GM23338 (cell line): ENCODE measurements around the gene RANGAP1. TPM values are rescaled to one million over a fixed set of nuclear protein-coding genes. Genes with fewer than 3 reads are reported as not detected.

Experiments used
- ATAC-seq: fragments of 200-7000 bp; cut with Tn5 transposase; 3 replicates; pipeline ENCODE4 v1.9.1; 2020
- DNase-seq: peaks from one replicate; pipeline ENCODE4 v3.0.0-alpha.2; 2015; ENCODE audit warnings: low spot score
- H2AFZ ChIP-seq: fragments of 200-600 bp; sonication (generic); 2 replicates; pipeline ENCODE4 v1.8.0; 2016; ENCODE audit warnings: antibody characterized with exemption, mild to moderate bottlenecking, moderate library complexity
- H3F3A ChIP-seq: fragments of 200-600 bp; sonication (generic); replicated peaks from 2 replicates; pipeline ENCODE4 v1.8.0; 2017; ENCODE audit warnings: antibody characterized with exemption, mixed run types, low read depth
- H3K27ac ChIP-seq: fragments of 200-600 bp; sonication (generic); 2 replicates; pipeline ENCODE4 v1.6.1; 2016; ENCODE audit warnings: low read depth
- H3K27me3 ChIP-seq: fragments of 200-600 bp; sonication (generic); 2 replicates; pipeline ENCODE4 v1.8.0; 2016; ENCODE audit warnings: mild to moderate bottlenecking, mixed run types, moderate library complexity; ENCODE audit not compliant: insufficient read depth
- H3K36me3 ChIP-seq: fragments of 200-600 bp; sonication (generic); 2 replicates; pipeline ENCODE4 v1.8.0; 2016; ENCODE audit warnings: mild to moderate bottlenecking; ENCODE audit not compliant: insufficient read depth
- H3K4me1 ChIP-seq: fragments of 200-600 bp; sonication (generic); 2 replicates; pipeline ENCODE4 v1.8.0; 2016; ENCODE audit warnings: mild to moderate bottlenecking, moderate library complexity; ENCODE audit not compliant: insufficient read depth
- H3K4me2 ChIP-seq: fragments of 200-600 bp; sonication (generic); 2 replicates; pipeline ENCODE4 v1.7.1; 2017; ENCODE audit warnings: mixed run types
- H3K4me3 ChIP-seq: fragments of 200-600 bp; sonication (generic); 2 replicates; pipeline ENCODE4 v1.6.1; 2016; ENCODE audit warnings: mixed run types
- H3K79me2 ChIP-seq: fragments of 200-600 bp; sonication (generic); replicated peaks from 2 replicates; pipeline ENCODE4 v1.8.0; 2017; ENCODE audit warnings: mild to moderate bottlenecking; ENCODE audit not compliant: insufficient read depth
- H3K9me2 ChIP-seq: fragments of 200-600 bp; sonication (generic); 2 replicates; pipeline ENCODE4 v1.8.0; 2017; ENCODE audit not compliant: insufficient read depth
- H4K20me1 ChIP-seq: fragments of 200-600 bp; sonication (generic); replicated peaks from 2 replicates; pipeline ENCODE4 v1.8.0; 2017; ENCODE audit warnings: mild to moderate bottlenecking; ENCODE audit not compliant: insufficient read depth
- H3K27ac Mint-ChIP-seq: 2 replicates; pipeline ENCODE4 v1.8.0; 2020; ENCODE audit warnings: inconsistent platforms, mild to moderate bottlenecking, moderate library complexity, mixed read lengths
- H3K27me3 Mint-ChIP-seq: 3 replicates; pipeline ENCODE4 v1.8.0; 2022; ENCODE audit warnings: low read depth, mild to moderate bottlenecking, moderate library complexity, mixed read lengths, inconsistent platforms; ENCODE audit not compliant: insufficient read depth, poor library complexity
- H3K36me3 Mint-ChIP-seq: 3 replicates; pipeline ENCODE4 v1.8.0; 2021; ENCODE audit warnings: low read depth, mild to moderate bottlenecking, inconsistent platforms, moderate library complexity, mixed read lengths
- H3K4me1 Mint-ChIP-seq: 3 replicates; pipeline ENCODE4 v1.8.0; 2020; ENCODE audit warnings: mild to moderate bottlenecking, inconsistent platforms, mixed read lengths
- H3K4me3 Mint-ChIP-seq: 3 replicates; pipeline ENCODE4 v1.8.0; 2021; ENCODE audit warnings: moderate library complexity, mild to moderate bottlenecking, inconsistent platforms, mixed read lengths
- H3K9me3 Mint-ChIP-seq: 3 replicates; pipeline ENCODE4 v1.8.0; 2020; ENCODE audit warnings: moderate library complexity, mild to moderate bottlenecking, inconsistent platforms, mixed read lengths
- CREB1 ChIP-seq: fragments of 250-450 bp; sonication (Bioruptor Pico); IDR thresholded peaks from 2 replicates; pipeline ENCODE4 v1.5.0; 2020; ENCODE audit warnings: low read depth, mild to moderate bottlenecking, moderate library complexity
- EZH2 ChIP-seq: fragments of 200-600 bp; sonication (generic); IDR thresholded peaks from one replicate; pipeline ENCODE4 v1.8.0; 2017; ENCODE audit warnings: antibody characterized with exemption, mild to moderate bottlenecking, low read depth; ENCODE audit not compliant: unreplicated experiment
- JUNB ChIP-seq: IDR thresholded peaks from one replicate; pipeline ENCODE4 v1.6.1; 2016; ENCODE audit warnings: antibody characterized with exemption; ENCODE audit not compliant: unreplicated experiment
- NANOG ChIP-seq: IDR thresholded peaks from 2 replicates; pipeline ENCODE4 v1.6.1; 2016; ENCODE audit warnings: antibody characterized with exemption, borderline replicate concordance
- POLR2AphosphoS5 ChIP-seq: IDR thresholded peaks from 2 replicates; pipeline ENCODE4 v1.6.1; 2016; ENCODE audit warnings: antibody characterized with exemption, low read depth
- ZNF114 ChIP-seq: fragments of 250-450 bp; sonication (Bioruptor Pico); IDR thresholded peaks from 2 replicates; pipeline ENCODE4 v1.5.0; 2020; ENCODE audit warnings: mild to moderate bottlenecking, moderate library complexity
- ZNF331 ChIP-seq: fragments of 250-450 bp; sonication (Bioruptor Pico); IDR thresholded peaks from 2 replicates; pipeline ENCODE4 v1.5.0; 2020; ENCODE audit warnings: low read depth, mild to moderate bottlenecking, moderate library complexity
- polyA plus RNA-seq: library from polyadenylated mRNA; unstranded; fragments of >200 nt; fragmentation: Nextera tagmentation; extraction: Ambion mirVana; gene quantifications from 2 replicates; pipeline ENCODE4 v1.2.1, GENCODE V29; 2016
- total RNA-seq: library from RNA; depleted of rRNA; stranded (reverse); fragments of >200 nt; shearing (Covaris generic); gene quantifications from 2 replicates; pipeline ENCODE4 v1.2.3, GENCODE V29; 2014
- TF ChIP-seq, protein P1 (sequence below): IDR thresholded peaks from one replicate; pipeline ENCODE4 v1.6.1; 2018; ENCODE audit warnings: antibody characterized with exemption; ENCODE audit not compliant: unreplicated experiment
- TF ChIP-seq, protein P2 (sequence below): IDR thresholded peaks from 2 replicates; pipeline ENCODE4 v1.6.1; 2016; ENCODE audit warnings: antibody characterized with exemption
- TF ChIP-seq, protein P3 (sequence below): fragments of 250-450 bp; sonication (Bioruptor Pico); IDR thresholded peaks from 2 replicates; pipeline ENCODE4 v1.5.0; 2020; ENCODE audit warnings: mild to moderate bottlenecking, moderate library complexity
- TF ChIP-seq, protein P4 (sequence below), 2 experiments: fragments of 200-600 bp in 1 of 2; sonication (generic) in 1 of 2; conservative IDR thresholded peaks; 2 replicates each; pipeline versions ENCODE4 v1.5.1 to v1.6.1; 2016 to 2017; ENCODE audit warnings: antibody characterized with exemption in 2 of 2, low read depth in 2 of 2, mild to moderate bottlenecking in 2 of 2, moderate library complexity in 1 of 2

Gene RANGAP1
- total and polyA plus RNA-seq, 2 experiments from 2014 or later: 54.7 to 141 TPM

DNA sequence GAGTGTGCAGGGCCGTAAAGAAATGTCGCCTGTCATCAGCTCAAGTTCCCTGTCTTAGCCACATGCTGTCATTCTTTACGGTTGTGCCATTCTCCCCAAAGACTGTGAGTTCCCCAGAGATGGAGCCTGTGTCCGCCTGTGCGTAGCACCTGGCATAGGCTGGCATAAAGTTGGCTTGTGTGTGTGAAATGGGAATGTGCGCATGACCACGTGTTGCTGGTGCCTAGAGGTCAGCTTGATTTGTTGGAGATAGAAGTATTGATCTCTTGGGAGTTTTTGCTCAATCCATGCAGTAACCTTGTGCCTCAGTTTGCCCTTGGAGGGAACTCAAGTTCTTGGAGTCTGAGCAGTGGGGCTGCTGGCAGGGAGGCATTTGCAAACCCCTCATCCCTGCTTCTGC, 54.6 kb downstream of the RANGAP1 start:
- ATAC-seq: no peak
- no peak overlapping the region for H3K4me3 Mint-ChIP-seq

More for the DNA sequence above, 54.6 kb downstream of the RANGAP1 start:
- Histone ChIP-seq H4K20me1 (no peaks in the 10 kb centered on the region), H3K4me3 (no peak overlapping the region), H2AFZ (no peak overlapping the region), H3K36me3 (peaks cover 4% of the 10 kb centered on the region; the same call in 1 of the 2 replicates), H3K79me2 (no peaks in the 10 kb centered on the region), H3K4me1 (peaks cover 5% of the 10 kb centered on the region; the same call in 1 of the 2 replicates), H3K4me2 (no peak overlapping the region), H3K27ac (no peak overlapping the region), H3K27me3 (no peaks in the 10 kb centered on the region), H3F3A (no peaks in the 10 kb centered on the region), H3K9me2 (no peaks in the 10 kb centered on the region)
- Mint-ChIP-seq H3K36me3 (peaks cover 17% of the 10 kb centered on the region), H3K27ac (no peak overlapping the region), H3K4me1 (peaks cover 4% of the 10 kb centered on the region), H3K27me3 (peaks cover 17% of the 10 kb centered on the region), H3K9me3 (no peaks in the 10 kb centered on the region)
- DNase-seq: no peak
- TF ChIP-seq JUNB (no peak), POLR2AphosphoS5 (no peak), NANOG (no peak), ZNF331 (CRISPR knock-in tag) (no peak), CREB1 (CRISPR knock-in tag) (no peak), EZH2 (no peak), ZNF114 (CRISPR knock-in tag) (no peak)
- TF ChIP-seq, protein P1, sequence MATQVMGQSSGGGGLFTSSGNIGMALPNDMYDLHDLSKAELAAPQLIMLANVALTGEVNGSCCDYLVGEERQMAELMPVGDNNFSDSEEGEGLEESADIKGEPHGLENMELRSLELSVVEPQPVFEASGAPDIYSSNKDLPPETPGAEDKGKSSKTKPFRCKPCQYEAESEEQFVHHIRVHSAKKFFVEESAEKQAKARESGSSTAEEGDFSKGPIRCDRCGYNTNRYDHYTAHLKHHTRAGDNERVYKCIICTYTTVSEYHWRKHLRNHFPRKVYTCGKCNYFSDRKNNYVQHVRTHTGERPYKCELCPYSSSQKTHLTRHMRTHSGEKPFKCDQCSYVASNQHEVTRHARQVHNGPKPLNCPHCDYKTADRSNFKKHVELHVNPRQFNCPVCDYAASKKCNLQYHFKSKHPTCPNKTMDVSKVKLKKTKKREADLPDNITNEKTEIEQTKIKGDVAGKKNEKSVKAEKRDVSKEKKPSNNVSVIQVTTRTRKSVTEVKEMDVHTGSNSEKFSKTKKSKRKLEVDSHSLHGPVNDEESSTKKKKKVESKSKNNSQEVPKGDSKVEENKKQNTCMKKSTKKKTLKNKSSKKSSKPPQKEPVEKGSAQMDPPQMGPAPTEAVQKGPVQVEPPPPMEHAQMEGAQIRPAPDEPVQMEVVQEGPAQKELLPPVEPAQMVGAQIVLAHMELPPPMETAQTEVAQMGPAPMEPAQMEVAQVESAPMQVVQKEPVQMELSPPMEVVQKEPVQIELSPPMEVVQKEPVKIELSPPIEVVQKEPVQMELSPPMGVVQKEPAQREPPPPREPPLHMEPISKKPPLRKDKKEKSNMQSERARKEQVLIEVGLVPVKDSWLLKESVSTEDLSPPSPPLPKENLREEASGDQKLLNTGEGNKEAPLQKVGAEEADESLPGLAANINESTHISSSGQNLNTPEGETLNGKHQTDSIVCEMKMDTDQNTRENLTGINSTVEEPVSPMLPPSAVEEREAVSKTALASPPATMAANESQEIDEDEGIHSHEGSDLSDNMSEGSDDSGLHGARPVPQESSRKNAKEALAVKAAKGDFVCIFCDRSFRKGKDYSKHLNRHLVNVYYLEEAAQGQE: no peak
- TF ChIP-seq, protein P2, sequence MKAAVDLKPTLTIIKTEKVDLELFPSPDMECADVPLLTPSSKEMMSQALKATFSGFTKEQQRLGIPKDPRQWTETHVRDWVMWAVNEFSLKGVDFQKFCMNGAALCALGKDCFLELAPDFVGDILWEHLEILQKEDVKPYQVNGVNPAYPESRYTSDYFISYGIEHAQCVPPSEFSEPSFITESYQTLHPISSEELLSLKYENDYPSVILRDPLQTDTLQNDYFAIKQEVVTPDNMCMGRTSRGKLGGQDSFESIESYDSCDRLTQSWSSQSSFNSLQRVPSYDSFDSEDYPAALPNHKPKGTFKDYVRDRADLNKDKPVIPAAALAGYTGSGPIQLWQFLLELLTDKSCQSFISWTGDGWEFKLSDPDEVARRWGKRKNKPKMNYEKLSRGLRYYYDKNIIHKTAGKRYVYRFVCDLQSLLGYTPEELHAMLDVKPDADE: no peak
- TF ChIP-seq, protein P3, sequence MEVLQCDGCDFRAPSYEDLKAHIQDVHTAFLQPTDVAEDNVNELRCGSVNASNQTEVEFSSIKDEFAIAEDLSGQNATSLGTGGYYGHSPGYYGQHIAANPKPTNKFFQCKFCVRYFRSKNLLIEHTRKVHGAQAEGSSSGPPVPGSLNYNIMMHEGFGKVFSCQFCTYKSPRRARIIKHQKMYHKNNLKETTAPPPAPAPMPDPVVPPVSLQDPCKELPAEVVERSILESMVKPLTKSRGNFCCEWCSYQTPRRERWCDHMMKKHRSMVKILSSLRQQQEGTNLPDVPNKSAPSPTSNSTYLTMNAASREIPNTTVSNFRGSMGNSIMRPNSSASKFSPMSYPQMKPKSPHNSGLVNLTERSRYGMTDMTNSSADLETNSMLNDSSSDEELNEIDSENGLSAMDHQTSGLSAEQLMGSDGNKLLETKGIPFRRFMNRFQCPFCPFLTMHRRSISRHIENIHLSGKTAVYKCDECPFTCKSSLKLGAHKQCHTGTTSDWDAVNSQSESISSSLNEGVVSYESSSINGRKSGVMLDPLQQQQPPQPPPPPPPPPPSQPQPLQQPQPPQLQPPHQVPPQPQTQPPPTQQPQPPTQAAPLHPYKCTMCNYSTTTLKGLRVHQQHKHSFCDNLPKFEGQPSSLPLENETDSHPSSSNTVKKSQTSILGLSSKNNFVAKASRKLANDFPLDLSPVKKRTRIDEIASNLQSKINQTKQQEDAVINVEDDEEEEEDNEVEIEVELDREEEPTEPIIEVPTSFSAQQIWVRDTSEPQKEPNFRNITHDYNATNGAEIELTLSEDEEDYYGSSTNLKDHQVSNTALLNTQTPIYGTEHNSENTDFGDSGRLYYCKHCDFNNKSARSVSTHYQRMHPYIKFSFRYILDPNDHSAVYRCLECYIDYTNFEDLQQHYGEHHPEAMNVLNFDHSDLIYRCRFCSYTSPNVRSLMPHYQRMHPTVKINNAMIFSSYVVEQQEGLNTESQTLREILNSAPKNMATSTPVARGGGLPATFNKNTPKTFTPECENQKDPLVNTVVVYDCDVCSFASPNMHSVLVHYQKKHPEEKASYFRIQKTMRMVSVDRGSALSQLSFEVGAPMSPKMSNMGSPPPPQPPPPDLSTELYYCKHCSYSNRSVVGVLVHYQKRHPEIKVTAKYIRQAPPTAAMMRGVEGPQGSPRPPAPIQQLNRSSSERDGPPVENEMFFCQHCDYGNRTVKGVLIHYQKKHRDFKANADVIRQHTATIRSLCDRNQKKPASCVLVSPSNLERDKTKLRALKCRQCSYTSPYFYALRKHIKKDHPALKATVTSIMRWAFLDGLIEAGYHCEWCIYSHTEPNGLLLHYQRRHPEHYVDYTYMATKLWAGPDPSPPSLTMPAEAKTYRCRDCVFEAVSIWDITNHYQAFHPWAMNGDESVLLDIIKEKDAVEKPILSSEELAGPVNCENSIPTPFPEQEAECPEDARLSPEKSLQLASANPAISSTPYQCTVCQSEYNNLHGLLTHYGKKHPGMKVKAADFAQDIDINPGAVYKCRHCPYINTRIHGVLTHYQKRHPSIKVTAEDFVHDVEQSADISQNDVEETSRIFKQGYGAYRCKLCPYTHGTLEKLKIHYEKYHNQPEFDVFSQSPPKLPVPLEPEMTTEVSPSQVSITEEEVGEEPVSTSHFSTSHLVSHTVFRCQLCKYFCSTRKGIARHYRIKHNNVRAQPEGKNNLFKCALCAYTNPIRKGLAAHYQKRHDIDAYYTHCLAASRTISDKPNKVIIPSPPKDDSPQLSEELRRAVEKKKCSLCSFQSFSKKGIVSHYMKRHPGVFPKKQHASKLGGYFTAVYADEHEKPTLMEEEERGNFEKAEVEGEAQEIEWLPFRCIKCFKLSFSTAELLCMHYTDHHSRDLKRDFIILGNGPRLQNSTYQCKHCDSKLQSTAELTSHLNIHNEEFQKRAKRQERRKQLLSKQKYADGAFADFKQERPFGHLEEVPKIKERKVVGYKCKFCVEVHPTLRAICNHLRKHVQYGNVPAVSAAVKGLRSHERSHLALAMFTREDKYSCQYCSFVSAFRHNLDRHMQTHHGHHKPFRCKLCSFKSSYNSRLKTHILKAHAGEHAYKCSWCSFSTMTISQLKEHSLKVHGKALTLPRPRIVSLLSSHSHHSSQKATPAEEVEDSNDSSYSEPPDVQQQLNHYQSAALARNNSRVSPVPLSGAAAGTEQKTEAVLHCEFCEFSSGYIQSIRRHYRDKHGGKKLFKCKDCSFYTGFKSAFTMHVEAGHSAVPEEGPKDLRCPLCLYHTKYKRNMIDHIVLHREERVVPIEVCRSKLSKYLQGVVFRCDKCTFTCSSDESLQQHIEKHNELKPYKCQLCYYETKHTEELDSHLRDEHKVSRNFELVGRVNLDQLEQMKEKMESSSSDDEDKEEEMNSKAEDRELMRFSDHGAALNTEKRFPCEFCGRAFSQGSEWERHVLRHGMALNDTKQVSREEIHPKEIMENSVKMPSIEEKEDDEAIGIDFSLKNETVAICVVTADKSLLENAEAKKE (CRISPR knock-in tag): no peak
- TF ChIP-seq, protein P4, sequence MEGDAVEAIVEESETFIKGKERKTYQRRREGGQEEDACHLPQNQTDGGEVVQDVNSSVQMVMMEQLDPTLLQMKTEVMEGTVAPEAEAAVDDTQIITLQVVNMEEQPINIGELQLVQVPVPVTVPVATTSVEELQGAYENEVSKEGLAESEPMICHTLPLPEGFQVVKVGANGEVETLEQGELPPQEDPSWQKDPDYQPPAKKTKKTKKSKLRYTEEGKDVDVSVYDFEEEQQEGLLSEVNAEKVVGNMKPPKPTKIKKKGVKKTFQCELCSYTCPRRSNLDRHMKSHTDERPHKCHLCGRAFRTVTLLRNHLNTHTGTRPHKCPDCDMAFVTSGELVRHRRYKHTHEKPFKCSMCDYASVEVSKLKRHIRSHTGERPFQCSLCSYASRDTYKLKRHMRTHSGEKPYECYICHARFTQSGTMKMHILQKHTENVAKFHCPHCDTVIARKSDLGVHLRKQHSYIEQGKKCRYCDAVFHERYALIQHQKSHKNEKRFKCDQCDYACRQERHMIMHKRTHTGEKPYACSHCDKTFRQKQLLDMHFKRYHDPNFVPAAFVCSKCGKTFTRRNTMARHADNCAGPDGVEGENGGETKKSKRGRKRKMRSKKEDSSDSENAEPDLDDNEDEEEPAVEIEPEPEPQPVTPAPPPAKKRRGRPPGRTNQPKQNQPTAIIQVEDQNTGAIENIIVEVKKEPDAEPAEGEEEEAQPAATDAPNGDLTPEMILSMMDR (conservative IDR thresholded peaks at IDR 0.05; ENCODE audit: low read depth in 2 of 2): no peak
